HT1080 (cell line): ENCODE measurements around the gene DNM2. TPM values are rescaled to one million over a fixed set of nuclear protein-coding genes. Genes with fewer than 3 reads are reported as not detected.
"Not testable (repeated sequence)": the region's sequence is repeated elsewhere in the genome, so short reads cannot be mapped to it uniquely, and the experiment has no call there.

ENCODE experiments used
- DNase-seq: peaks from one replicate; pipeline ENCODE4 v3.0.0-alpha.2; 2015; ENCODE audit warnings: low read depth
- total RNA-seq: library from RNA; depleted of rRNA; stranded (reverse); fragments of >200 nt; shearing (Covaris generic); gene quantifications from 2 replicates; pipeline ENCODE4 v1.2.3, GENCODE V29; 2014

DNM2 gene
- total RNA-seq, 1 experiment from 2014 or later = 68.0 TPM

- no peak for DNase-seq
Observed at GRCh38 chr19:10724573-10725071, 6.7 kb downstream of the DNM2 start.

- DNase-seq = no peak
Observed at GRCh38 chr19:10725415-10725814, 7.5 kb downstream of the DNM2 start.

GRCh38 chr19:10726268-10726667, 8.4 kb downstream of the DNM2 start:
- DNase-seq = no peak

GRCh38 chr19:10727685-10728201, 9.9 kb downstream of the DNM2 start:
- no peak for DNase-seq

- DNase-seq = no peak
Observed at GRCh38 chr19:10729411-10729810, 11.5 kb downstream of the DNM2 start.

- no peak for DNase-seq
Observed at GRCh38 chr19:10730932-10731331, 13.1 kb downstream of the DNM2 start.

- DNase-seq = no peak
Observed at GRCh38 chr19:10735741-10736140, 17.9 kb downstream of the DNM2 start.

- no peak for DNase-seq
Observed at GRCh38 chr19:10736189-10736588, 18.3 kb downstream of the DNM2 start.

GRCh38 chr19:10736916-10737551, 19.2 kb downstream of the DNM2 start:
- no peak for DNase-seq

GRCh38 chr19:10737722-10738121, 19.8 kb downstream of the DNM2 start:
- no peak for DNase-seq

- no peak for DNase-seq
Observed at GRCh38 chr19:10740798-10741197, 22.9 kb downstream of the DNM2 start.

- DNase-seq = no peak
Observed at GRCh38 chr19:10742476-10742875, 24.6 kb downstream of the DNM2 start.

GRCh38 chr19:10744253-10744798, 26.4 kb downstream of the DNM2 start:
- DNase-seq = no peak

- DNase-seq = no peak
Observed at GRCh38 chr19:10744801-10745293, 27.0 kb downstream of the DNM2 start.

GRCh38 chr19:10746437-10746836, 28.6 kb downstream of the DNM2 start:
- not testable (repeated sequence) for DNase-seq

- DNase-seq = no peak
Observed at GRCh38 chr19:10747271-10747670, 29.4 kb downstream of the DNM2 start.

- DNase-seq = no peak
Observed at GRCh38 chr19:10747674-10748073, 29.8 kb downstream of the DNM2 start.

- DNase-seq = no peak
Observed at GRCh38 chr19:10748195-10748926, 30.5 kb downstream of the DNM2 start.

GRCh38 chr19:10748927-10749434, 31.1 kb downstream of the DNM2 start:
- peak; percentile 35 for DNase-seq

- no peak for DNase-seq
Observed at GRCh38 chr19:10749435-10750384, 31.8 kb downstream of the DNM2 start.
